Spleen (tissue), 7 donors: ENCODE data around the gene CUX1.

Experiments used
- POLR2A ChIP-seq, 3 donors: fragments of 450-650 bp; IDR thresholded peaks; one replicate each; pipeline ENCODE4 v1.5.1; 2017; ENCODE audit warnings: antibody characterized with exemption in 3 of 3, mild to moderate bottlenecking in 1 of 3
- TF ChIP-seq, protein P1 (sequence below), 11 experiments: fragments of 200-600 bp in 7 of 11; fragments of 450-650 bp in 4 of 11; sonication (generic) in 4 of 11; IDR thresholded peaks in 8 of 11; conservative IDR thresholded peaks in 3 of 11; 1 replicate in 7 of 11; 2 replicates in 4 of 11; pipeline versions ENCODE4 v1.4.0 to v1.8.0; 2016 to 2021; ENCODE audit warnings: antibody characterized with exemption in 11 of 11, inconsistent platforms in 4 of 11, mild to moderate bottlenecking in 1 of 11
- donor health status: DM: no; HTN: no; CAD: no; lungs with moderate emphysema.
- donor health status: DM: no; HTN: no; CAD: no.
- donor health status: DM: no; HTN: no; CAD: no.

- TF ChIP-seq, protein P1, sequence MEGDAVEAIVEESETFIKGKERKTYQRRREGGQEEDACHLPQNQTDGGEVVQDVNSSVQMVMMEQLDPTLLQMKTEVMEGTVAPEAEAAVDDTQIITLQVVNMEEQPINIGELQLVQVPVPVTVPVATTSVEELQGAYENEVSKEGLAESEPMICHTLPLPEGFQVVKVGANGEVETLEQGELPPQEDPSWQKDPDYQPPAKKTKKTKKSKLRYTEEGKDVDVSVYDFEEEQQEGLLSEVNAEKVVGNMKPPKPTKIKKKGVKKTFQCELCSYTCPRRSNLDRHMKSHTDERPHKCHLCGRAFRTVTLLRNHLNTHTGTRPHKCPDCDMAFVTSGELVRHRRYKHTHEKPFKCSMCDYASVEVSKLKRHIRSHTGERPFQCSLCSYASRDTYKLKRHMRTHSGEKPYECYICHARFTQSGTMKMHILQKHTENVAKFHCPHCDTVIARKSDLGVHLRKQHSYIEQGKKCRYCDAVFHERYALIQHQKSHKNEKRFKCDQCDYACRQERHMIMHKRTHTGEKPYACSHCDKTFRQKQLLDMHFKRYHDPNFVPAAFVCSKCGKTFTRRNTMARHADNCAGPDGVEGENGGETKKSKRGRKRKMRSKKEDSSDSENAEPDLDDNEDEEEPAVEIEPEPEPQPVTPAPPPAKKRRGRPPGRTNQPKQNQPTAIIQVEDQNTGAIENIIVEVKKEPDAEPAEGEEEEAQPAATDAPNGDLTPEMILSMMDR (IDR thresholded peaks at IDR 0.05 in 8 of 11, conservative IDR thresholded peaks at IDR 0.05 in 3 of 11), result no peak
- no peak for TF ChIP-seq POLR2A (IDR thresholded peaks at IDR 0.05)
Measured at GRCh38 chr7:102303669-102304422, 486.4 kb downstream of the CUX1 start.
